AG04449 (cell line): ENCODE results near the gene METAP1D.

Source experiments
- CTCF ChIA-PET: fragments of 350-600 bp; formaldehyde crosslinking; extraction: SDS; loops from one replicate; lab custom pipeline; 2021; ENCODE audit warnings: antibody characterized with exemption; lab: Yijun Ruan, JAX
- POLR2A ChIA-PET: fragments of 400-600, 350-600 bp; formaldehyde crosslinking; extraction: SDS; loops from one replicate; lab custom pipeline; 2020; ENCODE audit warnings: antibody characterized with exemption, inconsistent platforms; lab: Yijun Ruan, JAX
- DNase-seq: peaks from one replicate; pipeline ENCODE4 v3.0.0-alpha.2; 2010; ENCODE audit warnings: low read depth, low spot score
- H3K4me3 ChIP-seq: 2 replicates; pipeline ENCODE4 v1.5.1; 2011; ENCODE audit warnings: low read depth, mild to moderate bottlenecking, control low read depth, low read length
- CTCF ChIP-seq: IDR thresholded peaks from one replicate; pipeline ENCODE4 v1.5.1; 2011; ENCODE audit warnings: mild to moderate bottlenecking, moderate library complexity, low read length, control low read depth, inconsistent platforms; ENCODE audit not compliant: insufficient read depth; ENCODE audit errors: missing control alignments

The METAP1D gene

GRCh38 chr2:172087207-172087779 lies 87.5 kb downstream of the METAP1D start:
- CTCF ChIA-PET: interaction anchor here (1.0 to 4.1 kb wide), 6 partner anchors 12 to 276 kb away, joined by 3 to 18 read pairs (median 4); partner anchors contain the start of gene DLX2
- POLR2A ChIA-PET: interaction anchor here (1.5 to 7.0 kb wide), 3 partner anchors 9 to 165 kb away, joined by 5 to 76 read pairs (median 52); partner anchors contain the start of genes DLX2 and HAT1
- no peak for DNase-seq
- no peak for TF ChIP-seq CTCF
- H3K4me3 ChIP-seq: peak overlapping the region; percentile 68

GRCh38 chr2:172087780-172088244 lies 88.1 kb downstream of the METAP1D start:
- H3K4me3 ChIP-seq: peak overlapping the region; percentile 68
- POLR2A ChIA-PET: interaction anchor here (0.8 to 7.0 kb wide), 4 partner anchors 8 to 166 kb away, joined by 3 to 76 read pairs (median 28); partner anchors contain the start of genes DLX2 and HAT1
- CTCF ChIA-PET: interaction anchor here (1.1 to 4.1 kb wide), 5 partner anchors 11 to 514 kb away, joined by 3 to 18 read pairs (median 4); partner anchors contain the start of gene DLX2
- DNase-seq: no peak
- TF ChIP-seq CTCF: no peak

GRCh38 chr2:172088245-172089004 lies 88.7 kb downstream of the METAP1D start:
- ChIA-PET POLR2A (interaction anchor here (0.7 to 7.0 kb wide), 4 partner anchors 7 to 166 kb away, joined by 3 to 76 read pairs (median 28); partner anchors contain the start of genes DLX2 and HAT1), CTCF (interaction anchor here (1.1 to 4.1 kb wide), 4 partner anchors 14 to 515 kb away, joined by 4 to 18 read pairs (median 6); partner anchors contain the start of gene DLX2)
- peak overlapping the region; percentile 68 for H3K4me3 ChIP-seq
- no peak for DNase-seq
- no peak for TF ChIP-seq CTCF

GRCh38 chr2:172089005-172089504 lies 89.3 kb downstream of the METAP1D start:
- DNase-seq: no peak
- ChIA-PET CTCF (interaction anchor here (1.1 to 4.1 kb wide), 3 partner anchors 13 to 515 kb away, joined by 4 to 18 read pairs (median 9); partner anchors contain the start of gene DLX2), POLR2A (interaction anchor here (7.0 kb wide), 1 partner anchor 12 kb away, joined by 76 read pairs; the partner anchor contains the start of gene DLX2)
- TF ChIP-seq CTCF: no peak
- H3K4me3 ChIP-seq: no peak overlapping the region

GRCh38 chr2:172089633-172090032 lies 89.9 kb downstream of the METAP1D start:
- no peak for TF ChIP-seq CTCF
- 0 out of 2 replicates have a peak overlapping the region, but pooled peaks have one; percentile 6 for H3K4me3 ChIP-seq
- DNase-seq: no peak
- ChIA-PET CTCF (interaction anchor here (4.1 kb wide), 1 partner anchor 13 kb away, joined by 18 read pairs; the partner anchor contains the start of gene DLX2), POLR2A (interaction anchor here (1.7 kb wide), 1 partner anchor 12 kb away, joined by 4 read pairs; no protein-coding TSS in a partner anchor)
